Measurements from ENCODE around the gene NCK2. TPM values are rescaled to one million over a fixed set of nuclear protein-coding genes. Genes with fewer than 3 reads are reported as not detected.

Gene NCK2
- total and polyA plus RNA-seq, 2 of the 4 experiments (the other 2 are of a cell fraction) = 15.8 to 22.2 TPM

DNA sequence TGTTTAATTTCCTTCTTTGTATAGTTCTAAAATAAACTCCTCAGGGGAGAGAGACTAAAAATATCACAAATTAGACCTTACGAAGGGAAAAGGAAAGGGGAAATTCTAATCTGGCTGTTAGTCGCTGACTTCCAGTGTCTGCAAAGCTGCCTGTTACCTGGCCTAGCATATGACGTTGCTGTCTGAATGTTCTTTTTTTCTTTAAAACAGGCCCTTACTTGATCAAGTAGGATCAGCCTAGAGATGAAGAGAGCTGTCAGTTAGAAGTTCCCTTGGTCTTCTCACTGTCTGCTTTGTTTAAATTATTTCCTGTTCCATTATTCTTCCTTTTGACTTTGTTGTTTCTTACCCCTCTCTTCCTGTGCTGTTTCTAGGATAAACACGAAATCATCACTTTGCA, 11.2 kb downstream of the NCK2 start:
- POLR2A ChIA-PET (ENCODE audit: unreplicated experiment) = no interaction called here
- H4K8ac ChIP-seq (ENCODE audit: low read depth in 2 of 2, low read length in 2 of 2) = no peak overlapping the region
- no peak overlapping the region for H2BK20ac ChIP-seq (ENCODE audit: low read depth, low read length)
- H4K20me1 ChIP-seq (ENCODE audit: insufficient read depth, low read length) = peaks cover 71% of the 10 kb centered on the region
- DNase-seq (no peak), ATAC-seq (ENCODE audit: low read depth) (no peak)
- no peak overlapping the region for H2BK120ac ChIP-seq (ENCODE audit: low read depth, low read length)
- no peak overlapping the region for H3K4ac ChIP-seq (ENCODE audit: low read depth, low read length)
- no peak overlapping the region for H2AFZ ChIP-seq (replicated peaks; ENCODE audit: low read length, poor library complexity)
- in situ Hi-C loops (cut with MboI; ENCODE audit: low sequenced_read_pairs) (no loop called here), intact Hi-C loops (cut with micrococcal nuclease) (no loop called here), dilution Hi-C loops (cut with HindIII; ENCODE audit: low sequenced_read_pairs, unreplicated experiment) (no loop called here)
- H3K14ac ChIP-seq (replicated peaks; ENCODE audit: low read depth, low read length) = no peak overlapping the region
- peaks cover 37 to 82% of the 10 kb centered on the region in 2 experiments for H3K79me1 ChIP-seq (ENCODE audit: low read depth in 1 of 2, low read length in 2 of 2)
- H3K27ac ChIP-seq (ENCODE audit: insufficient read depth, low read length) = no peak overlapping the region
- H3K56ac ChIP-seq (ENCODE audit: extremely low read depth, insufficient read depth, low read length) = no peak overlapping the region
- H3K23ac ChIP-seq (ENCODE audit: low read depth, low read length) = no peak overlapping the region
- CTCF ChIA-PET = no interaction called here
- H4K91ac ChIP-seq (ENCODE audit: insufficient read depth, low read depth, low read length) = no peak overlapping the region
- peaks cover 36% of the 10 kb centered on the region for H3K9me1 ChIP-seq (ENCODE audit: insufficient read depth, low read length)
- no peak overlapping the region for H3K9ac ChIP-seq (ENCODE audit: low read depth, low read length)
- no peak overlapping the region for H2BK5ac ChIP-seq (ENCODE audit: low read depth, low read length, poor library complexity, severe bottlenecking)
- peaks cover 2% of the 10 kb centered on the region for H3K4me1 ChIP-seq (ENCODE audit: control insufficient read depth, insufficient read depth, low read length)
- no peak overlapping the region for H2BK15ac ChIP-seq (ENCODE audit: low read depth, low read length)
- no peaks in the 10 kb centered on the region for H3K9me3 ChIP-seq (ENCODE audit: control insufficient read depth, insufficient read depth, low read length)
- no peak overlapping the region for H2AK5ac ChIP-seq (ENCODE audit: low read depth, low read length)
- no peak overlapping the region for H3K18ac ChIP-seq (ENCODE audit: low read depth, low read length)
- H3K27me3 ChIP-seq (ENCODE audit: control insufficient read depth, insufficient read depth, low read length) = no peaks in the 10 kb centered on the region
- 0 out of 2 replicates have a peak, but pooled peaks cover 1% of the 10 kb centered on the region for H3K36me3 ChIP-seq (ENCODE audit: control insufficient read depth, insufficient read depth, low read length)
- no peak overlapping the region for H2AK9ac ChIP-seq (replicated peaks; ENCODE audit: low read depth, low read length, poor library complexity)
- no peak overlapping the region for H3K4me3 ChIP-seq (ENCODE audit: insufficient read depth, low read depth, low read length)
- H4K5ac ChIP-seq (ENCODE audit: low read depth, low read length) = no peak overlapping the region
- BruUV-seq (replicated peaks) = no TSS peak
- H3K4me2 ChIP-seq (ENCODE audit: low read depth, low read length) = no peak overlapping the region
- TF ChIP-seq, protein P1, sequence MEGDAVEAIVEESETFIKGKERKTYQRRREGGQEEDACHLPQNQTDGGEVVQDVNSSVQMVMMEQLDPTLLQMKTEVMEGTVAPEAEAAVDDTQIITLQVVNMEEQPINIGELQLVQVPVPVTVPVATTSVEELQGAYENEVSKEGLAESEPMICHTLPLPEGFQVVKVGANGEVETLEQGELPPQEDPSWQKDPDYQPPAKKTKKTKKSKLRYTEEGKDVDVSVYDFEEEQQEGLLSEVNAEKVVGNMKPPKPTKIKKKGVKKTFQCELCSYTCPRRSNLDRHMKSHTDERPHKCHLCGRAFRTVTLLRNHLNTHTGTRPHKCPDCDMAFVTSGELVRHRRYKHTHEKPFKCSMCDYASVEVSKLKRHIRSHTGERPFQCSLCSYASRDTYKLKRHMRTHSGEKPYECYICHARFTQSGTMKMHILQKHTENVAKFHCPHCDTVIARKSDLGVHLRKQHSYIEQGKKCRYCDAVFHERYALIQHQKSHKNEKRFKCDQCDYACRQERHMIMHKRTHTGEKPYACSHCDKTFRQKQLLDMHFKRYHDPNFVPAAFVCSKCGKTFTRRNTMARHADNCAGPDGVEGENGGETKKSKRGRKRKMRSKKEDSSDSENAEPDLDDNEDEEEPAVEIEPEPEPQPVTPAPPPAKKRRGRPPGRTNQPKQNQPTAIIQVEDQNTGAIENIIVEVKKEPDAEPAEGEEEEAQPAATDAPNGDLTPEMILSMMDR (conservative IDR thresholded peaks at IDR 0.05; ENCODE audit: low read depth, low read length) = no peak
- TF ChIP-seq RCOR1 (IDR thresholded peaks at IDR 0.05; ENCODE audit: insufficient replicate concordance, low read length) (no peak), BHLHE40 (IDR thresholded peaks at IDR 0.05; ENCODE audit: low read depth, low read length) (no peak), CHD1 (IDR thresholded peaks at IDR 0.05; ENCODE audit: low read depth, low read length) (no peak), FOS (IDR thresholded peaks at IDR 0.05; ENCODE audit: low read depth, low read length) (no peak), MAFK (IDR thresholded peaks at IDR 0.05; ENCODE audit: low read depth, low read length) (no peak), RFX5 (IDR thresholded peaks at IDR 0.05; ENCODE audit: low read depth, low read length) (no peak), CEBPB (IDR thresholded peaks at IDR 0.05; ENCODE audit: low read depth, low read length) (no peak), SMC3 (IDR thresholded peaks at IDR 0.05; ENCODE audit: low read depth, low read length) (no peak)
- TF ChIP-seq, protein P2, sequence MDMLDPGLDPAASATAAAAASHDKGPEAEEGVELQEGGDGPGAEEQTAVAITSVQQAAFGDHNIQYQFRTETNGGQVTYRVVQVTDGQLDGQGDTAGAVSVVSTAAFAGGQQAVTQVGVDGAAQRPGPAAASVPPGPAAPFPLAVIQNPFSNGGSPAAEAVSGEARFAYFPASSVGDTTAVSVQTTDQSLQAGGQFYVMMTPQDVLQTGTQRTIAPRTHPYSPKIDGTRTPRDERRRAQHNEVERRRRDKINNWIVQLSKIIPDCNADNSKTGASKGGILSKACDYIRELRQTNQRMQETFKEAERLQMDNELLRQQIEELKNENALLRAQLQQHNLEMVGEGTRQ (IDR thresholded peaks at IDR 0.05; ENCODE audit: low read depth, low read length) = no peak
- no CpG with 5 or more reads among the region's 4 CpGs for WGBS, 2 experiments (ENCODE audit: extremely low coverage in 2 of 2, insufficient read length in 1 of 2)

Measured in IMR-90 (cell line).